GM12873 (cell line): Measurements from ENCODE around the gene FAR2.

Experiments used
- TF ChIP-seq, protein P1 (sequence below): IDR thresholded peaks from 2 replicates; pipeline ENCODE4 v1.5.1; 2012; ENCODE audit warnings: low read depth, mild to moderate bottlenecking, moderate library complexity, low read length, control low read depth; ENCODE audit not compliant: insufficient read depth; ENCODE audit errors: missing control alignments

FAR2 gene

DNA sequence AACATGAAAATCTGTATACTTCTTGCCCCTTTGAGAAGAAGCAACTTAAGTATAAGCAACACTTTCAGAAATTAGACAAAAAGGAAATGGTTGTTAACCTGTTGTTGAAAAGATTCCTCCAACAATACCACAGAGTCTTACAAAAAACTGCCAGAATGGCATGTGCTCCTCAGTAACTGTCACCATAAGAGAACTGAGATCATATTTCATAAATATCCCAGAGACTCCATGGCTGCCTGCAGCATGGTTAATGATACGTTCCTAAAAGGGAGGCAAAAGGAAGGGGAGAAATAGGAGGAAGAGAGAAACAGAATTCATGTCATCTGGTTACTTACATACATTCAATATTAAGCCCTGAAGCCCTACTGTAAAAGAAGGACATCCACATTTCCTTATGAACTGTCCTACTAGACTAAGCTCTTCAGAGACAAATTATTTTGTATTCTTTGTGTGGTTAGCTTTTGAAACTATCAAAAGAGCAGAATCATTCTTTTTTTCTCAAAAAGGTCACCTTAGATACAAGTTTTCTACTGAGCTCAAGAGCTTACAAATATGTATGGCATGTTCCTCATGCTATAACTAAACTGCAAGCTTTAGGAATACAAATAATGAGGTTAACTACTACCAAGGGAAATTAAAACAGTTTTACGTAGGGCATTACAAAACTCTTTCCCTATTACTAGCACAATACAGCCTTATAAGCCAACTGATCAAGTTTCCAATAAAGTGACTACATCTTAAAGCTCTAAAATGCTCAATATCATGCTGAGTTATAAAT, 194.1 kb downstream of the FAR2 start:
- TF ChIP-seq, protein P1, sequence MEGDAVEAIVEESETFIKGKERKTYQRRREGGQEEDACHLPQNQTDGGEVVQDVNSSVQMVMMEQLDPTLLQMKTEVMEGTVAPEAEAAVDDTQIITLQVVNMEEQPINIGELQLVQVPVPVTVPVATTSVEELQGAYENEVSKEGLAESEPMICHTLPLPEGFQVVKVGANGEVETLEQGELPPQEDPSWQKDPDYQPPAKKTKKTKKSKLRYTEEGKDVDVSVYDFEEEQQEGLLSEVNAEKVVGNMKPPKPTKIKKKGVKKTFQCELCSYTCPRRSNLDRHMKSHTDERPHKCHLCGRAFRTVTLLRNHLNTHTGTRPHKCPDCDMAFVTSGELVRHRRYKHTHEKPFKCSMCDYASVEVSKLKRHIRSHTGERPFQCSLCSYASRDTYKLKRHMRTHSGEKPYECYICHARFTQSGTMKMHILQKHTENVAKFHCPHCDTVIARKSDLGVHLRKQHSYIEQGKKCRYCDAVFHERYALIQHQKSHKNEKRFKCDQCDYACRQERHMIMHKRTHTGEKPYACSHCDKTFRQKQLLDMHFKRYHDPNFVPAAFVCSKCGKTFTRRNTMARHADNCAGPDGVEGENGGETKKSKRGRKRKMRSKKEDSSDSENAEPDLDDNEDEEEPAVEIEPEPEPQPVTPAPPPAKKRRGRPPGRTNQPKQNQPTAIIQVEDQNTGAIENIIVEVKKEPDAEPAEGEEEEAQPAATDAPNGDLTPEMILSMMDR, result no peak

DNA sequence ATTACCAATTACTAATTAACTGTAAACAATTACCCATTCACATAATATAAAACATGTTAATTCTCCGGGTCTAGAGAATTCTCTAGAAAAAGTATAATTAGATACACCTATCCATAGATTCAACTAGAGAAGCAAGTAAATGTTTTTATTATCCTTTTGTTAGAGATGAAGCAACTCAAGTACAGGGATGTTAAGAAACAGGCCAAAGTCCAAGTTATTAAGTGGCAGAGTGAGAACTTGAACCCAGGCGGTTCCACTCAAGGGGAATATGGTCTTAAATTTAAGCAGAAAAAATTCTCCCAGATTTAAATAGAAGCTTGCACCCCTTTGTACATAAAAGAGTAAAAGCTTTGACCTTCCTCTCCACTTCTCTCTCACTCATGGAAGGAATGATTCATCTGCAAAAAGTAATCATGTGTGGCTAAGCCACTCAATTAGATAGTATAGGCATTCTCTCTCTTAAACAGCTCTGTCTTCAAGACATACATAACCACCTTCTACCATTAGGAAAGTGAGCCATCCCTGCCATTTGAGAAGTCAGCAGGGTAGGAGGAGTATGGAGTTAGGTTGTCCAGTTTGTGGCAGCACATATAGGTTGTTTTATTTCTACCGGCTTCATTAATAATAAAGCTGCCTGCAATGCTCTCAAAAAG, 197.8 kb downstream of the FAR2 start:
- TF ChIP-seq, protein P1, result no peak

GRCh38 chr12:29350080-29350479, 201.0 kb downstream of the FAR2 start:
- TF ChIP-seq, protein P1, result no peak

DNA sequence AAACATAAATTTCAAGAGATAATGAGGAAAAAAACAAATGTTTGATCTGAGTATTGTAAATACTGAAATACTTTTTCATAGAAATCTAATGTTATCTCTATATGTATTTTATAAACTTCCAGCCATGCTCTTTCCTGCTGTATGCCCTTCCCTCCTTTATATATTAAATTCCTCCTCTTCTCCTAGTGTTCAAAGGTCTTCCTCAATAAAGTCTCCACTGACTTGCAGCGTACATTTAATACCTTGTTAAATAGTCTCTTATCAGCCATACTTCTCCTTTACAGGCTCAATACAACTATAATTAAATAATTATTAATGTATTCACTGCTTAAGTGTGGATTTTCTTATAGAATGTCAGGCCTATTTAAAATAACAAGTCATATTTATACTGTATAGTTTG, 205.9 kb downstream of the FAR2 start:
- TF ChIP-seq, protein P1, result no peak

DNA sequence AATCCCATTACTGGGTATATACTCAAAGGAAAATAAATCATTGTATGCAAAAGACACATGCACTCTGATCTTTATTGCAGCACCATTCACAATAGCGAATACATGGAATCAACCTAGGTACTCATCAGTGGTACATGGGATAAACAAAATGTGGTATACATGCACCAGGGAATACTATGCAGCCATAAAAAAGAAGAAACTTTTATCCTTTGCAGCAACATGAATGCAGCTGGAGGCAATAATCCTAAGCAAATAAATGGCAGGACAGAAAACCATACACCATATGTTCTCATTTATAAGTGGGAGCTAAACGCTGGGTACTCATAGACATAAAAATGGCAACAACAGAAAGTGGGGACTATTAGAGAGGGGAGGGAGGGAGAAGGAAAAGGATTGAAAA, 216.0 kb downstream of the FAR2 start:
- TF ChIP-seq, protein P1, result no peak

DNA sequence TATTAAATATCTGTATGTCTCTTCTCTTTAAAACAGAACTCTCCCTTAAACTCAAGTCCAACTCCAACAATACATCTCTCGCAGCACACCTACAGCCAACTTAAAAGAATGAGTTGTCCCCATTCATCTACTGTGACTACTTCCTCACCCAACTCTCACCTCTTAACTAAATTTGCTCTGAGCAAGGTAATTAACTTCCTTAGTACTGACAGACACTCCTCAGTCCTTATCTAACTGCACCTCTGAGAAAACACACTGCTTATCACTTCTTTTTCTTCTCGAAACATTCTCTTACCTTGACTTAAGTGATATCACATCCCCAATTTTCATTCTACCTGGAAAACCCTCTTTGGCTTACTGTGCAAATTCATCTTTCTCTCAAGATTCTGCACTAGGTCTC, 224.9 kb downstream of the FAR2 start:
- TF ChIP-seq, protein P1, result no peak

DNA sequence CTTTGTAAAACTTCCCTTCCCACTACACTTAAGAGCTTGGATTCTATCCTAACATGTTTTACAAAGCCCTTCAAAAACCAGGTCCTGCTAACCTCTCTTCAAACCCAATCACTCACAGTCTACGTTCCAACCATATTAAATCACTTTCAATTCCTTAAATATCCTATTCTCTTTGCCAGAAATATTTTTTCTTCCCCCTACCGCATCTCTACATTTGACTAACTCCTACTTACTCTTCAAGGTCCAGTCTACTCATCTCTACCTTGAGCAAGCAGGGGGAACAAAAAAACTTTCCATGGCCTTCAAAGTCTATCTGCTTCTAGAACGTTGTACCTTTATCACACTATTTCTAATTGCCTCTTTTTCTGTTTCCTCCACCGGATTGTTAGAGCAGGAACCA, 225.8 kb downstream of the FAR2 start:
- TF ChIP-seq, protein P1, result no peak
